Osteocyte (in vitro differentiated cells): Measurements from ENCODE around the gene FOXN3. TPM values are rescaled to one million over a fixed set of nuclear protein-coding genes. Genes with fewer than 3 reads are reported as not detected.

Experiments used
- DNase-seq: peaks from one replicate; pipeline ENCODE4 v3.0.0; 2021; ENCODE audit warnings: mixed read lengths; ENCODE audit not compliant: unreplicated experiment; ENCODE audit errors: extremely low spot score
- H3K27ac Mint-ChIP-seq: one replicate; pipeline ENCODE4 v1.8.0; 2021; ENCODE audit warnings: mild to moderate bottlenecking, mixed read lengths; ENCODE audit not compliant: unreplicated experiment
- H3K27me3 Mint-ChIP-seq: one replicate; pipeline ENCODE4 v1.8.0; 2021; ENCODE audit warnings: mixed read lengths; ENCODE audit not compliant: unreplicated experiment
- H3K36me3 Mint-ChIP-seq: one replicate; pipeline ENCODE4 v1.8.0; 2021; ENCODE audit warnings: mixed read lengths; ENCODE audit not compliant: unreplicated experiment
- H3K4me1 Mint-ChIP-seq: one replicate; pipeline ENCODE4 v1.8.0; 2021; ENCODE audit warnings: mixed read lengths; ENCODE audit not compliant: unreplicated experiment
- H3K4me3 Mint-ChIP-seq: one replicate; pipeline ENCODE4 v1.8.0; 2021; ENCODE audit warnings: mild to moderate bottlenecking, moderate library complexity, mixed read lengths; ENCODE audit not compliant: unreplicated experiment
- H3K9me3 Mint-ChIP-seq: one replicate; pipeline ENCODE4 v1.8.0; 2021; ENCODE audit warnings: mixed read lengths; ENCODE audit not compliant: unreplicated experiment
- CTCF ChIP-seq: fragments of 200-600 bp; sonication (generic); IDR thresholded peaks from 2 replicates; pipeline ENCODE4 v1.5.0; 2021; ENCODE audit warnings: antibody characterized with exemption, mild to moderate bottlenecking, moderate library complexity
- total RNA-seq: library from RNA; stranded (reverse); gene quantifications from 2 replicates; pipeline ENCODE4 v1.2.1, GENCODE V29; 2021

Gene FOXN3
- total RNA-seq, 1 donor from 2014 or later, result 120 TPM

DNA sequence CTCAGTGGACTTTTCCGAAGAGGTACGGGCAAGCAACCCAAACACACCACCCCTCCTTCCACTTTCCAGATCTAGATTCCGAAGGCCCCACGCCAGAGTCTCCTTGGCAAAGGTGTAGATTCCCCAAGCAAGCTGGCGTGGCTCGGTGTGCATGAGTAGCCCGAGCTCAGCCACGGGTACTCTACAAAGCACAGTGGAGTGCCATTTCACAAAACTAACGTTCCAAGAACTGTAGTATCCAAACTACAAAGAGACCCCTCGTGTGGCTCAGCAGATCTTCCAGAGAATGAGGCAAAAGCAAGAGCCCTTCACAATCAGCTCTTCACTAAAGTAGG lies 72.1 kb downstream of the FOXN3 start:
- no peak for DNase-seq
- peaks cover 5% of the 10 kb centered on the region for H3K9me3 Mint-ChIP-seq
- no peaks in the 10 kb centered on the region for H3K27me3 Mint-ChIP-seq
- TF ChIP-seq CTCF, result no peak
- peaks cover 42% of the 10 kb centered on the region for H3K36me3 Mint-ChIP-seq
- H3K4me3 Mint-ChIP-seq, result no peak overlapping the region
- H3K27ac Mint-ChIP-seq, result peak overlapping the region; percentile 44
- peaks cover 17% of the 10 kb centered on the region for H3K4me1 Mint-ChIP-seq

- Mint-ChIP-seq H3K4me3 (no peak overlapping the region), H3K27me3 (no peaks in the 10 kb centered on the region), H3K9me3 (peaks cover 5% of the 10 kb centered on the region), H3K36me3 (peaks cover 28% of the 10 kb centered on the region), H3K4me1 (peaks cover 21% of the 10 kb centered on the region), H3K27ac (no peak overlapping the region)
- TF ChIP-seq CTCF, result no peak
- no peak for DNase-seq
These were observed 73.7 kb downstream of the FOXN3 start for GRCh38 chr14:89343356-89343755.

- TF ChIP-seq CTCF, result no peak
- Mint-ChIP-seq H3K4me1 (peaks cover 26% of the 10 kb centered on the region), H3K9me3 (peaks cover 2% of the 10 kb centered on the region), H3K27ac (no peak overlapping the region), H3K27me3 (no peaks in the 10 kb centered on the region), H3K4me3 (no peak overlapping the region), H3K36me3 (peaks cover 23% of the 10 kb centered on the region)
- no peak for DNase-seq
These were observed 75.0 kb downstream of the FOXN3 start for GRCh38 chr14:89342049-89342448.

DNA sequence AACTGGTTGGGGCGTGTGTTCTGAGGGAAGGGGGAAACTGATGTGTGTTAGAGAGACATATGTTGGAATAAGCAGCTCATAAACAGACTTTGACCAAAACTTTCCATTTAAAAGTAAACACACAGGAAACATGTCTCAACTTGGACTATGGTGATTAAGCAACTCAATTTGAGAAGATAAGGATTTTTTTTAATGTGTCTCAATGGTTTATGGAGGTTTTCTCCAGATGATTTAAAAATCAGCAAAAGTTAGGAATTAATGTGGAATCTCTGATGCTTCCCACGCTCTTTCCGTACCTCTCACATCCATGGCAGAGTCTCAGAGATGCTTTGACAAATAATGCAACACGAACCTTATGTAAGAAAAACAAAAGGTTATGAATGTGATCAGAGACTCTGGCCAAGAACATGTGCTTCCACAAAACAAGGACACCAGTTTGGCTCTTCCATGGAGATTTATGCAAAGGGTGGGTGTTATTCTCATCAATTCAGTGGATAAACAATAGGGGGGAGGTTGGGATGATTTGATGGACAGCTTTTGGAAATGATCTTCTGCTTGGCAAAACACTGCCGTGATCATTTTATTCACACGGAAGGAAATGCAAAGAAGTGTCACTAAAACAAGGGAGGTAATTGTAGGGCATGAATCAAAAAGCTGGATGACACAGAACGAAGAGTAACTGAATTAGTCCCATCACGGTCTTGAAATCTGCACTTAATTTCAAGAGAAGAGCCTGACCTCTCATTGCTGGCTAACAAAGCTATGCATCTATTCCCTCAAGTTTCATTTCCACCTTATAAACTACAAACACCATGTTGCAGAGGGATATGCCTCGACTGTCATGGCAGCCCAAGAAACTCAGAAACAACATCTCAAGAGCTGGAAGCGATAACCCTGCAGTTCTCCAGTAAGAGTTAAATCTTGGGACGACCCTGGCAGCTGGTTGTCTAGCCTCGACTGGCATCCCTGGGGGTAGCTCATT lies 76.5 kb downstream of the FOXN3 start:
- Mint-ChIP-seq H3K4me1 (peaks cover 26% of the 10 kb centered on the region), H3K27me3 (no peaks in the 10 kb centered on the region), H3K27ac (no peak overlapping the region), H3K36me3 (peaks cover 16% of the 10 kb centered on the region), H3K9me3 (no peaks in the 10 kb centered on the region), H3K4me3 (no peak overlapping the region)
- TF ChIP-seq CTCF, result no peak
- DNase-seq, result no peak

- H3K27ac Mint-ChIP-seq, result no peak overlapping the region
- peaks cover 15% of the 10 kb centered on the region for H3K36me3 Mint-ChIP-seq
- no peak overlapping the region for H3K4me3 Mint-ChIP-seq
- no peaks in the 10 kb centered on the region for H3K27me3 Mint-ChIP-seq
- DNase-seq, result no peak
- no peaks in the 10 kb centered on the region for H3K9me3 Mint-ChIP-seq
- TF ChIP-seq CTCF, result no peak
- peaks cover 26% of the 10 kb centered on the region for H3K4me1 Mint-ChIP-seq
These were observed 77.5 kb downstream of the FOXN3 start for GRCh38 chr14:89339579-89339978.
